ENCODE results near the gene TSPAN16. TPM values are rescaled to one million over a fixed set of nuclear protein-coding genes. Genes with fewer than 3 reads are reported as not detected.

TSPAN16 gene
- total and polyA plus RNA-seq, 2 donors (not counting 3 experiments of a cell fraction or from before 2014, with no cell fraction given) = not detected

GRCh38 chr19:11251217-11251616 lies 44.7 kb upstream of the TSPAN16 start:
- Histone ChIP-seq H3K36me3 (ENCODE audit: control insufficient read depth in 2 of 2, extremely low read depth in 1 of 2, insufficient read depth in 2 of 2, low read length in 2 of 2) (peaks cover 13 to 34% of the 10 kb centered on the region in 2 experiments), H3K79me2 (ENCODE audit: control insufficient read depth, insufficient read depth, low read length) (peaks cover 20% of the 10 kb centered on the region), H3K4me3 (replicated peaks in 1 of 3; ENCODE audit: insufficient read depth in 1 of 3, low read depth in 1 of 3, low read length in 3 of 3) (no peak overlapping the region), H2AFZ (ENCODE audit: low read depth, low read length) (no peak overlapping the region), H4K20me1 (replicated peaks; ENCODE audit: control insufficient read depth, extremely low read depth, insufficient read depth, low read length) (no peaks in the 10 kb centered on the region), H3K4me1 (ENCODE audit: control insufficient read depth, extremely low read depth, insufficient read depth, low read length) (peaks cover 30% of the 10 kb centered on the region), H3K9ac (replicated peaks; ENCODE audit: extremely low read depth, insufficient read depth, low read length) (no peak overlapping the region), H3K9me1 (replicated peaks; ENCODE audit: control insufficient read depth, extremely low read depth, insufficient read depth, low read length) (no peaks in the 10 kb centered on the region), H3K9me3 (replicated peaks; ENCODE audit: control insufficient read depth, insufficient read depth, low read length) (no peaks in the 10 kb centered on the region), H3K27me3 (ENCODE audit: control insufficient read depth in 2 of 2, insufficient read depth in 2 of 2, low read length in 2 of 2) (no peaks in the 10 kb centered on the region), H3K4me2 (ENCODE audit: insufficient read depth, low read length) (no peak overlapping the region), H3K27ac (ENCODE audit: insufficient read depth, low read depth, low read length) (no peak overlapping the region)
- intact Hi-C loops (cut with micrococcal nuclease) = no loop called here
- dilution Hi-C loops (cut with MboI; ENCODE audit: extremely low pct_ligation_motif_present, low sequenced_read_pairs) = no loop called here
- FAIRE-seq = no peak
- BruUV-seq (replicated peaks) = no TSS peak
- no peak for DNase-seq (ENCODE audit: low read depth, low spot score)
- ChIA-PET POLR2A (no interaction called here), CTCF (interaction anchor here (1.8 kb wide), 2 partner anchors 8 to 35 kb away, joined by 5 to 7 read pairs; no protein-coding TSS in a partner anchor)
- TF ChIP-seq GATA2 (IDR thresholded peaks at IDR 0.05; ENCODE audit: insufficient read depth, insufficient read length, low read depth, low read length) (no peak), EZH2 (IDR thresholded peaks at IDR 0.05; ENCODE audit: borderline replicate concordance, low read depth, low read length, severe bottlenecking) (no peak), POLR2A (IDR thresholded peaks at IDR 0.05; ENCODE audit: low read depth, low read length) (no peak), MAX (IDR thresholded peaks at IDR 0.05; ENCODE audit: insufficient read depth, insufficient read length) (no peak), FOS (IDR thresholded peaks at IDR 0.05; ENCODE audit: borderline replicate concordance, insufficient read depth, low read length) (no peak), MYC (IDR thresholded peaks at IDR 0.05; ENCODE audit: low read depth, low read length) (no peak)

- TF ChIP-seq CTCF (IDR thresholded peaks at IDR 0.05; ENCODE audit: extremely low read depth in 1 of 2, insufficient read depth in 1 of 2, low read depth in 1 of 2, low read length in 2 of 2) (no peak), MAX (IDR thresholded peaks at IDR 0.05; ENCODE audit: insufficient read depth, insufficient read length) (no peak)
- no TSS peak for BruUV-seq (replicated peaks)
- dilution Hi-C loops (cut with MboI; ENCODE audit: extremely low pct_ligation_motif_present, low sequenced_read_pairs) (no loop called here), intact Hi-C loops (cut with micrococcal nuclease) (no loop called here)
- Histone ChIP-seq H3K9me1 (replicated peaks; ENCODE audit: control insufficient read depth, extremely low read depth, insufficient read depth, low read length) (no peaks in the 10 kb centered on the region), H3K27ac (ENCODE audit: insufficient read depth, low read depth, low read length) (no peak overlapping the region), H3K27me3 (ENCODE audit: control insufficient read depth in 2 of 2, insufficient read depth in 2 of 2, low read length in 2 of 2) (no peaks in the 10 kb centered on the region), H2AFZ (ENCODE audit: low read depth, low read length) (no peak overlapping the region), H4K20me1 (replicated peaks; ENCODE audit: control insufficient read depth, extremely low read depth, insufficient read depth, low read length) (no peaks in the 10 kb centered on the region), H3K9me3 (replicated peaks; ENCODE audit: control insufficient read depth, insufficient read depth, low read length) (no peaks in the 10 kb centered on the region), H3K79me2 (ENCODE audit: control insufficient read depth, insufficient read depth, low read length) (peaks cover 22% of the 10 kb centered on the region), H3K4me1 (ENCODE audit: control insufficient read depth, extremely low read depth, insufficient read depth, low read length) (peaks cover 32% of the 10 kb centered on the region), H3K36me3 (ENCODE audit: control insufficient read depth in 2 of 2, extremely low read depth in 1 of 2, insufficient read depth in 2 of 2, low read length in 2 of 2) (peaks cover 13 to 31% of the 10 kb centered on the region in 2 experiments), H3K4me3 (replicated peaks in 1 of 3; ENCODE audit: insufficient read depth in 1 of 3, low read depth in 1 of 3, low read length in 3 of 3) (no peak overlapping the region), H3K4me2 (ENCODE audit: insufficient read depth, low read length) (no peak overlapping the region), H3K9ac (replicated peaks; ENCODE audit: extremely low read depth, insufficient read depth, low read length) (no peak overlapping the region)
- ChIA-PET CTCF (interaction anchor here (1.8 kb wide), 2 partner anchors 8 to 35 kb away, joined by 5 to 7 read pairs; no protein-coding TSS in a partner anchor), POLR2A (no interaction called here)
- DNase-seq (ENCODE audit: low read depth, low spot score) = no peak
- FAIRE-seq = peak; percentile 46
Observed at GRCh38 chr19:11251650-11252314, 44.2 kb upstream of the TSPAN16 start.
